ENCODE results near the gene SPTLC3. TPM values are rescaled to one million over a fixed set of nuclear protein-coding genes. Genes with fewer than 3 reads are reported as not detected.

The SPTLC3 gene
- total RNA-seq, 1 experiment from 2014 or later: 0.03 TPM

DNA sequence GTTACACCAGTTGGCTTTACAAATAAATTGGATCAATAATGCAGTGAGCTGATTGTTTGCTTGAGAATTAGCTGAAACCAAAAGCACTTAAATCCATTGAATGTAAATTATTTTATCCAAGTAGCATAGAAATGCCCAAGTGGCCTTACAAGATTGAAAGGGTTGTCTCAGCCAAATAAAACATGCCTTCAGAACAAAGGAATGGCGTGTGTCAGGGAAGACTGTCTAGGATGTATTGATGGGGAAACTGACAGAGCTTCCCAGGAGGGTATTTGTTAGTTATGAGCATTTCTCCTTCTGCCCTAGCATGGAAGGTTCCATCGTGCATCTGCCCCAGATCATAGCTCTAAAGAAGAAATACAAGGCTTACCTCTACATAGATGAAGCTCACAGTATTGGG, 108.4 kb downstream of the SPTLC3 start:
- POLR2A ChIA-PET: interaction anchor here (0.6 kb wide), 1 partner anchor 447 kb away, joined by 4 read pairs; no protein-coding TSS in a partner anchor

GRCh38 chr20:13118676-13119075, 109.9 kb downstream of the SPTLC3 start:
- Histone ChIP-seq H3K36me3 (ENCODE audit: control insufficient read depth, insufficient read depth, low read length) (no peaks in the 10 kb centered on the region), H3K4me3 (ENCODE audit: low read depth in 2 of 2, low read length in 2 of 2) (no peak overlapping the region), H3K27me3 (ENCODE audit: control insufficient read depth, insufficient read depth, low read length) (peaks cover 7% of the 10 kb centered on the region), H3K27ac (ENCODE audit: low read length) (no peak overlapping the region), H3K9me3 (ENCODE audit: control insufficient read depth, insufficient read depth, low read depth, low read length) (no peaks in the 10 kb centered on the region), H3K4me1 (ENCODE audit: control insufficient read depth, insufficient read depth, low read length) (no peaks in the 10 kb centered on the region)
- ChIA-PET CTCF (no interaction called here), POLR2A (no interaction called here)
- ATAC-seq (no peak), DNase-seq (ENCODE audit: low read depth, low spot score) (no peak)
- intact Hi-C loops (cut with micrococcal nuclease; ENCODE audit: unreplicated experiment) (loop anchor here (1.0 to 10.0 kb wide), 4 partner anchors 146 to 654 kb away; no protein-coding TSS in a partner anchor), in situ Hi-C loops (cut with HindIII; ENCODE audit: low pct_unique_long_range_greater_than_20kb, low sequenced_read_pairs) (no loop called here)
- TF ChIP-seq TCF7L2 (IDR thresholded peaks at IDR 0.05; ENCODE audit: low read depth, low read length) (no peak), POLR2AphosphoS5 (IDR thresholded peaks at IDR 0.05; ENCODE audit: low read depth, low read length) (no peak), SIN3A (IDR thresholded peaks at IDR 0.05; ENCODE audit: borderline replicate concordance, insufficient read depth, low read depth, low read length) (no peak)
- TF ChIP-seq, protein P1, sequence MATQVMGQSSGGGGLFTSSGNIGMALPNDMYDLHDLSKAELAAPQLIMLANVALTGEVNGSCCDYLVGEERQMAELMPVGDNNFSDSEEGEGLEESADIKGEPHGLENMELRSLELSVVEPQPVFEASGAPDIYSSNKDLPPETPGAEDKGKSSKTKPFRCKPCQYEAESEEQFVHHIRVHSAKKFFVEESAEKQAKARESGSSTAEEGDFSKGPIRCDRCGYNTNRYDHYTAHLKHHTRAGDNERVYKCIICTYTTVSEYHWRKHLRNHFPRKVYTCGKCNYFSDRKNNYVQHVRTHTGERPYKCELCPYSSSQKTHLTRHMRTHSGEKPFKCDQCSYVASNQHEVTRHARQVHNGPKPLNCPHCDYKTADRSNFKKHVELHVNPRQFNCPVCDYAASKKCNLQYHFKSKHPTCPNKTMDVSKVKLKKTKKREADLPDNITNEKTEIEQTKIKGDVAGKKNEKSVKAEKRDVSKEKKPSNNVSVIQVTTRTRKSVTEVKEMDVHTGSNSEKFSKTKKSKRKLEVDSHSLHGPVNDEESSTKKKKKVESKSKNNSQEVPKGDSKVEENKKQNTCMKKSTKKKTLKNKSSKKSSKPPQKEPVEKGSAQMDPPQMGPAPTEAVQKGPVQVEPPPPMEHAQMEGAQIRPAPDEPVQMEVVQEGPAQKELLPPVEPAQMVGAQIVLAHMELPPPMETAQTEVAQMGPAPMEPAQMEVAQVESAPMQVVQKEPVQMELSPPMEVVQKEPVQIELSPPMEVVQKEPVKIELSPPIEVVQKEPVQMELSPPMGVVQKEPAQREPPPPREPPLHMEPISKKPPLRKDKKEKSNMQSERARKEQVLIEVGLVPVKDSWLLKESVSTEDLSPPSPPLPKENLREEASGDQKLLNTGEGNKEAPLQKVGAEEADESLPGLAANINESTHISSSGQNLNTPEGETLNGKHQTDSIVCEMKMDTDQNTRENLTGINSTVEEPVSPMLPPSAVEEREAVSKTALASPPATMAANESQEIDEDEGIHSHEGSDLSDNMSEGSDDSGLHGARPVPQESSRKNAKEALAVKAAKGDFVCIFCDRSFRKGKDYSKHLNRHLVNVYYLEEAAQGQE (IDR thresholded peaks at IDR 0.05; ENCODE audit: insufficient read depth in 1 of 2, low read depth in 2 of 2, low read length in 1 of 2): no peak
- TF ChIP-seq, protein P2, sequence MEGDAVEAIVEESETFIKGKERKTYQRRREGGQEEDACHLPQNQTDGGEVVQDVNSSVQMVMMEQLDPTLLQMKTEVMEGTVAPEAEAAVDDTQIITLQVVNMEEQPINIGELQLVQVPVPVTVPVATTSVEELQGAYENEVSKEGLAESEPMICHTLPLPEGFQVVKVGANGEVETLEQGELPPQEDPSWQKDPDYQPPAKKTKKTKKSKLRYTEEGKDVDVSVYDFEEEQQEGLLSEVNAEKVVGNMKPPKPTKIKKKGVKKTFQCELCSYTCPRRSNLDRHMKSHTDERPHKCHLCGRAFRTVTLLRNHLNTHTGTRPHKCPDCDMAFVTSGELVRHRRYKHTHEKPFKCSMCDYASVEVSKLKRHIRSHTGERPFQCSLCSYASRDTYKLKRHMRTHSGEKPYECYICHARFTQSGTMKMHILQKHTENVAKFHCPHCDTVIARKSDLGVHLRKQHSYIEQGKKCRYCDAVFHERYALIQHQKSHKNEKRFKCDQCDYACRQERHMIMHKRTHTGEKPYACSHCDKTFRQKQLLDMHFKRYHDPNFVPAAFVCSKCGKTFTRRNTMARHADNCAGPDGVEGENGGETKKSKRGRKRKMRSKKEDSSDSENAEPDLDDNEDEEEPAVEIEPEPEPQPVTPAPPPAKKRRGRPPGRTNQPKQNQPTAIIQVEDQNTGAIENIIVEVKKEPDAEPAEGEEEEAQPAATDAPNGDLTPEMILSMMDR (IDR thresholded peaks at IDR 0.05): no peak
- BruUV-seq (replicated peaks): no TSS peak

More for the DNA sequence above, 108.4 kb downstream of the SPTLC3 start:
- H3K27me3 ChIP-seq (ENCODE audit: control insufficient read depth, insufficient read depth, low read length): peaks cover 7% of the 10 kb centered on the region
- TF ChIP-seq, protein P2 (IDR thresholded peaks at IDR 0.05): no peak
- TF ChIP-seq SIN3A (IDR thresholded peaks at IDR 0.05; ENCODE audit: borderline replicate concordance, insufficient read depth, low read depth, low read length) (no peak), POLR2AphosphoS5 (IDR thresholded peaks at IDR 0.05; ENCODE audit: low read depth, low read length) (no peak)
- no peak for ATAC-seq
- no peak for DNase-seq (ENCODE audit: low read depth, low spot score)
- no peaks in the 10 kb centered on the region for H3K4me1 ChIP-seq (ENCODE audit: control insufficient read depth, insufficient read depth, low read length)
- no peak overlapping the region for H3K4me3 ChIP-seq (ENCODE audit: low read depth in 2 of 2, low read length in 2 of 2)
- intact Hi-C loops (cut with micrococcal nuclease; ENCODE audit: unreplicated experiment) (loop anchor here (5.0 to 10.0 kb wide), 3 partner anchors 148 to 655 kb away; no protein-coding TSS in a partner anchor), in situ Hi-C loops (cut with HindIII; ENCODE audit: low pct_unique_long_range_greater_than_20kb, low sequenced_read_pairs) (no loop called here)
- H3K36me3 ChIP-seq (ENCODE audit: control insufficient read depth, insufficient read depth, low read length): no peaks in the 10 kb centered on the region
- H3K9me3 ChIP-seq (ENCODE audit: control insufficient read depth, insufficient read depth, low read depth, low read length): no peaks in the 10 kb centered on the region
- BruUV-seq (replicated peaks): no TSS peak
- no peak overlapping the region for H3K27ac ChIP-seq (ENCODE audit: low read length)
- CTCF ChIA-PET: interaction anchor here (0.6 kb wide), 1 partner anchor 655 kb away, joined by 3 read pairs; no protein-coding TSS in a partner anchor
